Spinal cord (tissue), 10 donors: ENCODE results near the gene KDM6B. TPM values are rescaled to one million over a fixed set of nuclear protein-coding genes. Genes with fewer than 3 reads are reported as not detected.
A peak's percentile ranks its signal among the peaks of the same experiment; 100 is the strongest.

Experiments used
- DNase-seq, 6 donors: peaks; one replicate each; pipeline versions ENCODE4 v3.0.0 to v3.0.0-alpha.2; 2013 to 2015; ENCODE audit warnings: low spot score in 6 of 6, low read depth in 4 of 6
- H3K27ac ChIP-seq: one replicate; pipeline ENCODE4 v1.5.1; 2013; ENCODE audit warnings: low read depth, low read length, control low read depth
- H3K27me3 ChIP-seq: one replicate; pipeline ENCODE4 v1.6.1; 2013; ENCODE audit warnings: low read length; ENCODE audit not compliant: control insufficient read depth, insufficient read depth
- H3K36me3 ChIP-seq: one replicate; pipeline ENCODE4 v1.6.1; 2013; ENCODE audit warnings: low read length; ENCODE audit not compliant: control insufficient read depth, insufficient read depth
- H3K4me1 ChIP-seq: one replicate; pipeline ENCODE4 v1.6.1; 2013; ENCODE audit warnings: low read length; ENCODE audit not compliant: control insufficient read depth, insufficient read depth
- H3K4me3 ChIP-seq: one replicate; pipeline ENCODE4 v1.5.1; 2013; ENCODE audit warnings: low read depth, low read length, control low read depth
- H3K9me3 ChIP-seq: one replicate; pipeline ENCODE4 v1.6.1; 2013; ENCODE audit warnings: low read length; ENCODE audit not compliant: control insufficient read depth, insufficient read depth
- WGBS: methylation state at CpG from one replicate; pipeline ENCODE4 v1.1.5; 2013; ENCODE audit warnings: missing lambda C conversion rate; ENCODE audit not compliant: insufficient coverage; 5-methylcytosine and 5-hydroxymethylcytosine counted together
- polyA plus RNA-seq, 2 donors: library from polyadenylated mRNA; unstranded; fragments of 120-200 nt; gene quantifications; one replicate each; pipeline ENCODE4 v1.2.1, GENCODE V29; 2013; ENCODE audit not compliant: insufficient read length in 2 of 2
- total RNA-seq, 2 donors: library from RNA; depleted of rRNA in 1 of 2; stranded (reverse); fragments of 120-200 nt in 1 of 2; fragments of >200 nt in 1 of 2; gene quantifications; one replicate each; pipeline versions ENCODE4 v1.2.3 to v1.2.4, GENCODE V29; 2013 to 2014
- donor health status: healthy.

The KDM6B gene
- total and polyA plus RNA-seq, 4 donors, result 9.6 to 34.0 (median 20.5) TPM

- Histone ChIP-seq H3K27me3 (no peaks in the 10 kb centered on the region), H3K27ac (no peak overlapping the region), H3K9me3 (no peaks in the 10 kb centered on the region), H3K4me1 (peaks cover 30% of the 10 kb centered on the region), H3K36me3 (peaks cover 99% of the 10 kb centered on the region), H3K4me3 (no peak overlapping the region)
- whole genome bisulfite sequencing, result 85% methylated on average over 16 of the region's 17 CpGs
- DNase-seq, result no peak
Observed at GRCh38 chr17:7850701-7851437, 16.9 kb downstream of the KDM6B start.

- Histone ChIP-seq H3K27ac (peak overlapping the region; percentile 33), H3K36me3 (peaks cover 96% of the 10 kb centered on the region), H3K4me1 (peaks cover 38% of the 10 kb centered on the region), H3K9me3 (no peaks in the 10 kb centered on the region), H3K4me3 (no peak overlapping the region), H3K27me3 (no peaks in the 10 kb centered on the region)
- peak in 4 of 6 donors; percentile 56 to 98 (median 86) for DNase-seq
- WGBS, result 16% methylated on average over 59 of the region's 60 CpGs
Observed at GRCh38 chr17:7851438-7852261, 17.6 kb downstream of the KDM6B start.

- H3K27ac ChIP-seq, result peak overlapping the region; percentile 33
- H3K36me3 ChIP-seq, result peaks cover 93% of the 10 kb centered on the region
- 71% methylated on average over 20 of the region's 20 CpGs for WGBS
- DNase-seq, result no peak
- H3K27me3 ChIP-seq, result no peaks in the 10 kb centered on the region
- H3K4me3 ChIP-seq, result no peak overlapping the region
- H3K4me1 ChIP-seq, result peaks cover 42% of the 10 kb centered on the region
- H3K9me3 ChIP-seq, result no peaks in the 10 kb centered on the region
Observed at GRCh38 chr17:7852262-7852670, 18.2 kb downstream of the KDM6B start.

- Histone ChIP-seq H3K4me1 (peaks cover 45% of the 10 kb centered on the region), H3K27ac (no peak overlapping the region), H3K9me3 (no peaks in the 10 kb centered on the region), H3K4me3 (no peak overlapping the region), H3K36me3 (peaks cover 86% of the 10 kb centered on the region), H3K27me3 (no peaks in the 10 kb centered on the region)
- no peak for DNase-seq
- WGBS, result 71% methylated on average over 42 of the region's 51 CpGs
Observed at GRCh38 chr17:7852919-7853690, 19.1 kb downstream of the KDM6B start.

GRCh38 chr17:7853691-7854038 lies 19.6 kb downstream of the KDM6B start:
- WGBS, result 83% methylated on average over 1 of the region's 21 CpGs
- H3K27me3 ChIP-seq, result no peaks in the 10 kb centered on the region
- H3K36me3 ChIP-seq, result peaks cover 85% of the 10 kb centered on the region
- DNase-seq, result no peak
- H3K27ac ChIP-seq, result no peak overlapping the region
- no peaks in the 10 kb centered on the region for H3K9me3 ChIP-seq
- H3K4me1 ChIP-seq, result peaks cover 51% of the 10 kb centered on the region
- H3K4me3 ChIP-seq, result no peak overlapping the region

GRCh38 chr17:7854078-7854777 lies 20.2 kb downstream of the KDM6B start:
- peaks cover 56% of the 10 kb centered on the region for H3K4me1 ChIP-seq
- no peak overlapping the region for H3K27ac ChIP-seq
- peaks cover 80% of the 10 kb centered on the region for H3K36me3 ChIP-seq
- WGBS, result no CpG with 5 or more reads among the region's 31 CpGs
- no peak overlapping the region for H3K4me3 ChIP-seq
- no peaks in the 10 kb centered on the region for H3K9me3 ChIP-seq
- no peak for DNase-seq
- H3K27me3 ChIP-seq, result no peaks in the 10 kb centered on the region

GRCh38 chr17:7854851-7855659 lies 21.0 kb downstream of the KDM6B start, which contains the start of gene TMEM88:
TSS of gene TMEM88 (plus strand) at chr17:7855066. CDS start at chr17:7855075, 9 bp downstream.
- H3K9me3 ChIP-seq, result no peaks in the 10 kb centered on the region
- H3K36me3 ChIP-seq, result peaks cover 75% of the 10 kb centered on the region
- no peaks in the 10 kb centered on the region for H3K27me3 ChIP-seq
- WGBS, result 41% methylated on average over 45 of the region's 57 CpGs
- peak within 1 kb of the TSS; percentile 92 for H3K4me3 ChIP-seq
- peaks cover 60% of the 10 kb centered on the region for H3K4me1 ChIP-seq
- no peak for DNase-seq
- H3K27ac ChIP-seq, result peak within 1 kb of the TSS; percentile 100

- Histone ChIP-seq H3K4me3 (peak overlapping the region; percentile 92), H3K36me3 (peaks cover 71% of the 10 kb centered on the region), H3K9me3 (no peaks in the 10 kb centered on the region), H3K27me3 (no peaks in the 10 kb centered on the region), H3K27ac (peak overlapping the region; percentile 100), H3K4me1 (peaks cover 60% of the 10 kb centered on the region)
- peak in 2 of 6 donors; percentile 21 to 43 for DNase-seq
- 19% methylated on average over 10 of the region's 15 CpGs for WGBS
Observed at GRCh38 chr17:7855660-7856010, 21.6 kb downstream of the KDM6B start.
